ENCODE data around the gene SART1. TPM values are rescaled to one million over a fixed set of nuclear protein-coding genes. Genes with fewer than 3 reads are reported as not detected.

Gene SART1
- total and polyA plus RNA-seq, 3 experiments from 2014 or later: 50.1 to 70.2 (median 69.9) TPM

Other genes with a start within 250 kb of the SART1 start
- gene KAT5, start 249.5 kb upstream of the SART1 start, total RNA-seq: 10 to 100 TPM; 79.9 to 87.1 TPM
- gene KAT5, start 249.5 kb upstream of the SART1 start, polyA plus RNA-seq: 49.5 TPM
- gene RNASEH2C, start 240.9 kb upstream of the SART1 start, total RNA-seq: 100 to 1,000 TPM; 106 to 114 TPM
- 87.7 TPM for gene RNASEH2C, start 240.9 kb upstream of the SART1 start, polyA plus RNA-seq
- 10 to 100 TPM; 16.2 to 17.4 TPM for gene AP5B1, start 180.8 kb upstream of the SART1 start, total RNA-seq
- gene AP5B1, start 180.8 kb upstream of the SART1 start, polyA plus RNA-seq: 18.1 TPM
- gene OVOL1, start 174.7 kb upstream of the SART1 start, total RNA-seq: not detected
- gene OVOL1, start 174.7 kb upstream of the SART1 start, polyA plus RNA-seq: not detected
- 1 to 10 TPM; 2.0 to 2.8 TPM for gene SNX32, start 127.8 kb upstream of the SART1 start, total RNA-seq
- 0.77 TPM for gene SNX32, start 127.8 kb upstream of the SART1 start, polyA plus RNA-seq
- gene CFL1, start 103.6 kb upstream of the SART1 start, total RNA-seq: 1,000 to 10,000 TPM; 1,172 to 1,226 TPM
- 3,347 TPM for gene CFL1, start 103.6 kb upstream of the SART1 start, polyA plus RNA-seq
- 10 to 100 TPM; 84.7 to 85.8 TPM for gene MUS81, start 101.3 kb upstream of the SART1 start, total RNA-seq
- 35.2 TPM for gene MUS81, start 101.3 kb upstream of the SART1 start, polyA plus RNA-seq
- gene EFEMP2, start 88.9 kb upstream of the SART1 start, total RNA-seq: 1 to 10 TPM; 3.9 to 4.0 TPM
- gene EFEMP2, start 88.9 kb upstream of the SART1 start, polyA plus RNA-seq: 0.23 TPM
- 10 to 100 TPM; 40.9 to 44.3 TPM for gene CTSW, start 81.9 kb upstream of the SART1 start, total RNA-seq
- gene CTSW, start 81.9 kb upstream of the SART1 start, polyA plus RNA-seq: 1,046 TPM
- 100 to 1,000 TPM; 121 to 123 TPM for gene FIBP, start 73.3 kb upstream of the SART1 start, total RNA-seq
- 78.6 TPM for gene FIBP, start 73.3 kb upstream of the SART1 start, polyA plus RNA-seq
- 10 to 100 TPM; 81.3 to 86.7 TPM for gene CCDC85B, start 71.1 kb upstream of the SART1 start, total RNA-seq
- 94.4 TPM for gene CCDC85B, start 71.1 kb upstream of the SART1 start, polyA plus RNA-seq
- gene FOSL1, start 61.3 kb upstream of the SART1 start, total RNA-seq: 10 to 100 TPM; 26.4 to 26.9 TPM
- 0.51 TPM for gene FOSL1, start 61.3 kb upstream of the SART1 start, polyA plus RNA-seq
- gene C11orf68, start 42.7 kb upstream of the SART1 start, total RNA-seq: 10 to 100 TPM; 18.7 to 21.4 TPM
- 70.3 TPM for gene C11orf68, start 42.7 kb upstream of the SART1 start, polyA plus RNA-seq
- 100 to 1,000 TPM in 1 of 2 experiments, 10 to 100 TPM in 1; 94.6 to 103 TPM for gene DRAP1, start 42.3 kb upstream of the SART1 start, total RNA-seq
- 115 TPM for gene DRAP1, start 42.3 kb upstream of the SART1 start, polyA plus RNA-seq
- not detected for gene TSGA10IP, start 16.3 kb upstream of the SART1 start, total RNA-seq
- not detected for gene TSGA10IP, start 16.3 kb upstream of the SART1 start, polyA plus RNA-seq
- gene EIF1AD, start 40.4 kb downstream of the SART1 start, total RNA-seq: 10 to 100 TPM; 81.2 to 81.3 TPM
- 16.1 TPM for gene EIF1AD, start 40.4 kb downstream of the SART1 start, polyA plus RNA-seq
- 100 to 1,000 TPM; 264 to 268 TPM for gene BANF1, start 40.8 kb downstream of the SART1 start, total RNA-seq
- gene BANF1, start 40.8 kb downstream of the SART1 start, polyA plus RNA-seq: 205 TPM
- gene CST6, start 50.3 kb downstream of the SART1 start, total RNA-seq: not detected
- not detected for gene CST6, start 50.3 kb downstream of the SART1 start, polyA plus RNA-seq
- gene CATSPER1, start 64.7 kb downstream of the SART1 start, total RNA-seq: not detected
- not detected for gene CATSPER1, start 64.7 kb downstream of the SART1 start, polyA plus RNA-seq
- gene GAL3ST3, start 87.4 kb downstream of the SART1 start, total RNA-seq: not detected
- gene GAL3ST3, start 87.4 kb downstream of the SART1 start, polyA plus RNA-seq: not detected
- 100 to 1,000 TPM; 261 to 274 TPM for gene SF3B2, start 90.6 kb downstream of the SART1 start, total RNA-seq
- 134 TPM for gene SF3B2, start 90.6 kb downstream of the SART1 start, polyA plus RNA-seq
- gene PACS1, start 108.5 kb downstream of the SART1 start, total RNA-seq: 10 to 100 TPM; 73.3 to 77.4 TPM
- 86.1 TPM for gene PACS1, start 108.5 kb downstream of the SART1 start, polyA plus RNA-seq

Measured in CD8-positive, alpha-beta memory T cell (primary cell).